HG02623 (cell line): Measurements from ENCODE around the gene ACTC1.
"Not testable (repeated sequence)": the region's sequence is repeated elsewhere in the genome, so short reads cannot be mapped to it uniquely, and the experiment has no call there.

Experiments used
- ATAC-seq: cut with Tn5 transposase; IDR thresholded peaks from one replicate; pipeline ENCODE4 v1.9.1; 2021; ENCODE audit warnings: moderate library complexity; ENCODE audit not compliant: unreplicated experiment

The ACTC1 gene

DNA sequence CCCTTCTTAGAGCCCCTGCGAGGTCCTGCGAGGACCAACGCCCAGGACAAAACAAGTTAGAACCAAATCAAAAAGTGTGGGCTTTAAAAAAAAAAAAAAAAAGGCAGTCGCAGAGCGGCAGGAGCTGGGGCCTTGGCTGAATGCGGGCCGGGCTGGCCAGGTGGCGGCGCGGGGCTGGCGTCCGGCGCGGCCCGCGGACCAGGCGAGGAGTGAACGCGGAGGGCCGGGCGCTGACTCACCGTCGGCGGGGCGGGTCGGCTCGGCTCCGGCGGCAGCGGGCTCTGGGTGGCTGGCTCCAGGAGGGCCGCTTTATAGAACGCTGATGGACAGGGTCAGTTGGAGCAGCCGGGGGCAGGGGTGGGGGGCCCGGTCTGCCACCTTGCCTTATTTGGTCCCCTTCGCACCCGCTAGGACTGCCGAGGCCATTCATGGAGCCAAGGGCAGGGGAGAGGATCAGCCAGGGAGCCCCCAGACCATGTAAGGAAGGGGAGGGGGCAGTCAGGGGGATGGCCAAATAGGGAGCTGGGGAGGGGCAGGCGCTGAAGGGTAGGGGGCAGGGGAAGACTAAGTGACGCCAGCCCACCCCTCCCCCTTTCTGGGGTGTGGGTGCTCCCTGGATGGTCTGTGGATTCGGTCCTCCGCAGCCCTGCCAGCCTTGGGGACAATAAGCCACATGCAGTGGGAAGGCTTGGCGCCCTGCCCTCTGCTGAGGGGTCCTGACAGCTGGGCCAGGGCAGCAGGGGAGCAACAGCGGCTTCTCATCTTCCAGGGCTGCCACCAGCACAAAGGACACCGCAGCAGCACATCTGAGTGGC lies at the start of gene ACTC1:
ACTC1 (minus strand) TSS at position 283 of the 815 bp plus-strand sequence. CDS start 741 bp downstream, outside the sequence.
- ATAC-seq, result no peak

- no peak for ATAC-seq
Observed at GRCh38 chr15:34841262-34841725, 45.9 kb upstream of the ACTC1 start.

DNA sequence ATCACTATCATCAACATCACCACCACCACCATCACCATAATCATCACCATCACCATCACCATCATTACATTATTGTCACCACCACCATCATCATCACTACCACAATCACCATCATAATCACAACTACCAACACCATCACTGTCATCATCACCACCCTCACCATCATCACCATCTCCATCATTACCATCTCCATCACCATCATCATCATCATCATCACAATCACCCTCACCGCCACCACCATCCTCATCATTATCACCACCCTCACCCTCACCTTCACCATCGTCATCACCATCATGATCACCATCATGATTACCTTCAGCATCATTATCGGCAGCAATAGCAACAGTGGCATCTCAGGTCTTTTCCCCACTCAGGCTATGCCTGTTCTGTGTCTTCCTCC lies 42.9 kb upstream of the ACTC1 start:
- ATAC-seq, result no peak

- no peak for ATAC-seq
Observed at GRCh38 chr15:34837246-34838016, 42.1 kb upstream of the ACTC1 start.

- ATAC-seq, result no peak
Observed at GRCh38 chr15:34828145-34828911, 33.0 kb upstream of the ACTC1 start.

DNA sequence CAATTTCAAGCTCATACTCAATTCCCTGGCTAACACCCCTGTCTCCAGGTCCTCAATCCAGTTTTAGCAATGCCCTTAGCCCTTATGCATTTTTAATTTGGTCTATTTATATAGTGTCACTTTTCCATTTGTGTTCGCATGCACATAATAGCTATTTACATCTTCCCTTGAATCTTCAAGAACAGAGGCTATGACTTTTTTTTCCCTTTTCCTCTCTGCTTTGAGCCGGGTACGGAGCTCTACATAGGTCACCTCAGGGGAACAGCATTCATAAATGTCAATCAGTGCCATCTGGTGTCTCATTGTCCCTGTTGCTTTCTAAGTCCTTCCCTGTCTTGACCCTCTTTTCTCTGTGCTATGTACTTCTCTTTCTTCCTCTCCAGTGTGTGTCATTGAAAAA lies 26.5 kb upstream of the ACTC1 start:
- ATAC-seq, result no peak

GRCh38 chr15:34820110-34820509 lies 24.8 kb upstream of the ACTC1 start:
- no peak for ATAC-seq

DNA sequence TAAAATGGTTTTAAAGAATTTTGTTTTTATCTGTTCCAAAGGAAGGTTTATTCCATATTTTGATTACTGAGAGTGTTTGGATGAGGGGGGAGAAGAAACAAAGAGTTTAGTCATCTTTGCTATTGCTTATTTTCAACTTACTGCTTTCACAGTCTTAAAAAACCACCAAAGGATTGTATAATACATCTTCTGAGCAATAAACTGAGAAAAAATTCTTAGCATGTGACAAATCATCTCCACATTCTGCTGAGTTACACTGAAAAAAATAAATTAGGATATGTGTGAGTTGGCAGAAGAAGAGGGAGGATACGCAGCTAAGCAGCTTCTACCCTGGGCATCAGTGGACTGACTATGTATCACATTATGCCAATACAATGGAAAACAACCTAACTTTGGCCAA lies 23.2 kb upstream of the ACTC1 start:
- ATAC-seq, result no peak

DNA sequence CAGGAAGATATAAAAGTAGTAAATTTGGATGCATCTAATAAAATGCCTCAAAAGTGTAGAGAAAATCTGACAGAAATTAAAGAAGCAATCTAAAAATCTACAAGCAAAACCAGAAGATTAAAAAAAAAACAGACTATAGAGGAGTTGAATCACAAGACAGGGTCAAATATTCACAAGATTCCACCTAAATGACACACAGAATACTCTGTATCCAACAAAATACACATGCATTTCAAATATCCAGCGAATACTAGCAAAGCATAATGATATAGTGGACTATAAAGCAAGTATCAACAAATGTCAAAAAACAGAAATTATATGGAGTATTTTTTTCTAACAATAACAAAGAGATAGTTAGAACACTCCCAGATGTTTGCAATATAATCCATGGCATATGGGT lies 20.5 kb upstream of the ACTC1 start:
- ATAC-seq, result no peak

DNA sequence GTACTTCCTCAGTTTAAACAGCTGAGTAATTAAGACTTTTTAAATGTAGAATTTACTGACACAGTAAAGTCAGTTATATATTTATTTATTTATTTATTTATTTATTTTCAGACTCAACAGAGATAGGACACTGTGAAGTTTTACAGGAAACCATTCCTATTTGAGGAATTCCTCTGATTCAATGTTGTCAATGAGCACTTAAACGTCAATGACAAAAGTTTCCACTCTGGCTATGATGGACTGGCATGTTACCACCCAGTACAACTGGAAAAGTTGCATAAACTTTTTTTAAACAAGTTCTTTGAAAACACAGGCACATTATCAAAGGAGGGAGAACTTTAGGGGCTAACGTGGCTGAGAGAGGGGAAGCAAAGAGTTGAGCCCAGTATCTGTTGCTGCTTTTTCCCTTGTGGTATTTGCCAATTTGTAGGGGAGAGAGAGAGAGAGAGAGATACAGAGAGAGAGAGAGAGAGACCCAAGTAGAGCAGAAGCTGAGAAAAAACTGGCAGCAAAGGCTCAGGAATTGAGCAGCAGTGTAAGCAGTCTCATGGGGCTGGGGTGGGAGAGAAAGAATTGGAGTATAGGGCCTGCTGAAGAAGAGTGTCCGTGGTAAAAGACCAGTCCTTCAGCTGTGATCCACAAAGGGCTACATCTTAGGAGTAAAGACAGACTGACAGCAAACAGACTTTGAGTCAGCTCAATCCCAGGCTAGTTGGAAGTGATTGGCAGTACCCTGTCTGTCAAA lies 18.3 kb upstream of the ACTC1 start:
- no peak for ATAC-seq

DNA sequence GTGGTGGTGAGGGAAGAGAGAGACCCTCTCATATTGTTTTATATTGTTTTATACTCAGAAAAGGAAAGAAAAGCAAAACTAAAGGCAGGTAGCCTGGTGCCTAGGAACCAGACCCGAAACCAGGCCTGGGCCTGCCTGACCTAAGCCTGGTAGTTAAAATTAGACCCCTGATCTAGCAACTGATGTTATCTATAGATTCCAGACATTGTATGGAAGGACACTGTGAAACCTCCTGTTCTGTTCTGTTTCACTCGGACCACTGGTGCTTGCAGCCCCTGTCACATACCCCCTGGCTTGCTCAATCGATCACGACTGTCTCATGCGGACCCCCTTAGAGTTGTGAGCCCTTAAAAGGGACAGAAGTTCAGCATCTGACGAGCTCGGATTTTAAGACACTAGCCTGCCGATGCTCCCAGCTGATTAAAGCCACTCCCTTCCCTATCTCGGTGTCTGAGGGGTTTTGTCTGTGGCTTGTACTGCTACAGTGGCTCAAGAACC lies 17.6 kb upstream of the ACTC1 start:
- not testable (repeated sequence) for ATAC-seq

DNA sequence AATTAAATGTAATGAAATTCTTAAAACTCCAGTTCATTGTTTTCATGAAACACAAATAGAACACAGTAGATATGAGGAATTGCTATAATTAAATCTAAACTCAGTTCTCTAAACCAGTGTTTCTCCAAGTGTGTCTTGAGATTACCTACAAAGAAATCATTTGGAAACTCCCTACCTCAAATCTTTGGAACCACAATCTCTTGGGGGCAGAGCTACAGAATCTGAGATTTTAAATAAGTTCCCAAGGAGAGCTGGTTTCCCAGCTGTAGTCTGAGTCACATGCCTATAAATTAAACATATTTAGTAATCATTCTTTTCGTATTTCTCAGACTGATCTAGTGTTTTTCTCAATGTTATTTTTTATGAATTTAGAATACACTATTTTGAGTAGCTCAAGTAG lies 17.0 kb upstream of the ACTC1 start:
- no peak for ATAC-seq

- ATAC-seq, result no peak
Observed at GRCh38 chr15:34810443-34811129, 15.2 kb upstream of the ACTC1 start.

- no peak for ATAC-seq
Observed at GRCh38 chr15:34809186-34809585, 13.8 kb upstream of the ACTC1 start.

DNA sequence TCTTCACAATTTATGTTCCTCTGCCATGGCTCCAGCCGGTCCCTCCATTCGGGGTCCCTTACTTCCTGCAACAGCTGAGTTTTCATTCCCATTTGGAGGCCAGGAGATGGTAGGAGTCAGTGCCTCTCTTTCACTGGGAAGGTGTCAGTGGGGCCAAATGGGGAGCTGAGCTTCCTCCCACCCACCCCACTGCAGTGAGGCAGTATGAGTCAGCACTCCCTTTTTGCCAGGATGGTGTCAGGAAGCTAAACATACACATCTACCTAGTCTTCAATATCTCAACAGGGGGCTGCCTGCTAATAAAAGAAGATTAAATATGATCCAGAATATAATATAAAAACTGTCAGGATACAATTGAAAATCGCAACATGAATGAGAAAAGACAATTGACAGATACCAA lies 12.7 kb upstream of the ACTC1 start:
- no peak for ATAC-seq

GRCh38 chr15:34807241-34807640 lies 11.9 kb upstream of the ACTC1 start:
- ATAC-seq, result not testable (repeated sequence)

GRCh38 chr15:34804776-34805175 lies 9.4 kb upstream of the ACTC1 start:
- no peak for ATAC-seq

DNA sequence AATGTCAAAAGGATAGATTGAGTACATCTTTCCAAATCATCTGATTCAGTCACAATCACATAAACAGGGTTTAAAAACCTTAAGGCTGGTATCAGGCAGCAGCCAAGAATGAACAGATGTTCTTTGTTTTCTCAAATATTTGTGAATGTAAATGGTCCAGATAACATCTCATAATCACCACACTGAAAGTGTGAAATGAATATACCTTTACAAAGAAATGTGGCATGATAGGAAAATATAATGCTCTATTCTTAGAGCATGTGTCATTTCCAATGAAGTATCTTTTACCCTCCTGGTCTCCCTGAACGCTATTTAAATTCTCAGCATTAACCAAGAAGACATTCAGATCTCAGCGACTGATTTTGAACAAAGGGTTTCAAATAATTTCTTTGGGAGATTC lies 8.8 kb upstream of the ACTC1 start:
- no peak for ATAC-seq

- ATAC-seq, result no peak
Observed at GRCh38 chr15:34802803-34803750, 7.7 kb upstream of the ACTC1 start.
